HG02759 (cell line): ENCODE results near the gene ZNF511.
"Not testable (repeated sequence)": the region's sequence is repeated elsewhere in the genome, so short reads cannot be mapped to it uniquely, and the experiment has no call there.

Source experiments
- ATAC-seq: cut with Tn5 transposase; IDR thresholded peaks from one replicate; pipeline ENCODE4 v1.9.1; 2021; ENCODE audit warnings: mild to moderate bottlenecking, moderate library complexity; ENCODE audit not compliant: unreplicated experiment

The ZNF511 gene

DNA sequence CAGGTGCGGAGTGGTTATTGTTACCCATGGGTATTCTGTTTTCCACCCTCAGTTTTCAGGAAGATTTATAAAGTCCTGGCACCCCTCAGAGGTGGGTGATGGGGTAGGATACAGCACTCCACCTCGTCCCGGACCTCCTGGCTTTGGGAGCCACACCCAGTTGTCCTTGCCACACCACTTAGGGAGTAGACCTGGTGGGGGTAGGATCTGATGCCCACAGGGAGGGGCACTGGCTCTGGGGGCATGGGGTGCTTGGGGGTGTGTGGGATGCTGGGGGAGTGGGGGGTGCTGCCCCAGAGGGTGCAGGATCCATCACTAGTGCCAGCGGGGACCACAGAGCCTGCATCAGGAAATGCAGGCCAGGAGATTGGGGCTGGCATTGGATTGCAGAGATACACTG lies 4.5 kb downstream of the ZNF511 start:
- ATAC-seq = no peak

DNA sequence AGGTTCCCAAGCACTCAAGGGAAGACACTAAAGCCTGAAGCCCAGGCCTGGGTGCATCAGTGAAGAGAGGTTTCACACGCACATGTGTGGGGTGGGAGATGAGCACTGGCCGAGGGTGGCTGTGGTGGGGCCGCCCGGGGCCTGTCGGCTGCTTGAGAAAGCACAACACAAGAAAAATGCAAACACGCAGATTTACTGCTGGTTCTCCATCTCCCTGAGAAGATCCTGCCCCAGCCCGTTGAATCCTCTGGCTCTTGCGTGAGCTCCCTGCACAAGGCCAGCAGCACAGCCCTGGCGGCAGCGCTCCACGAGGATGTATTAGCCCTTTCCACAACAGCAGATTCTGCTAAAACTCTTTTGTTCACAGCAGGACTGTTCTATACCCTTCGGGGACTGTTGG lies 6.2 kb downstream of the ZNF511 start:
- ATAC-seq = no peak

DNA sequence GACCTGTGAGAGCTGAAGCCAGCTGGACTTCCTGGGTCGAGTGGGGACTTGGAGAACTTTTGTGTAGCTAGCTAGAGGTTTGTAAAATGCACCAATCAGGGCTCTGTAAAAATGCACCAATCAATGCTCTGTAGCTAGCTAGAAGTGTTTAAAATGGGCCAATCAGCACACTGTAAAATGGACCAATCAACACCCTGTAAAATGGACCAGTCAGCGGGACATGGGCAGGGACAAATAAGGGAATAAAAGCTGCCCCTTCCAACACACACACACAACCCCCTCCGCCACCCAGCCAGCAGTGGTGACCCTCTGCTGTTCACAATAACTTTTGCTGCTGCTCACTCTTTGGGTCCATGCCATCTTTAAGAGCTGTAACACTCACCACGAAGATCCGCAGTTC lies 7.1 kb downstream of the ZNF511 start:
- no peak for ATAC-seq

DNA sequence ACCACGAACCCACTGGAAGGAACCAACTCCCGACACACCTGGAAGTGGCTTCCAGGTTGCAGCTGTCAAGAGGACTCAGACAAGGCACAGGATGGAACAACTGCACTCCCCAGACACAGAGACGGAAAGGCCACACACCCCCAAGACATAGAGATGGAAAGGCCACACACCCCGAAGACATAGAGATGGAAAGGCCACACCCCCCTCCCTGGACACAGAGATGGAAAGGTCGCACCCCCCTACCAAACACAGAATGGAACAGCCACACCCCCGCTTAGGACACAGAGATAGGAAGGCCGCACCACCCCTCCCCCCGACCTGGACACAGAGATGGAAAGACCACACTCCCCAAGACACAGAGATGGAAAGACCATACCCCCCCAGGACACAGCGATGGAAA lies 7.6 kb downstream of the ZNF511 start:
- no peak for ATAC-seq

DNA sequence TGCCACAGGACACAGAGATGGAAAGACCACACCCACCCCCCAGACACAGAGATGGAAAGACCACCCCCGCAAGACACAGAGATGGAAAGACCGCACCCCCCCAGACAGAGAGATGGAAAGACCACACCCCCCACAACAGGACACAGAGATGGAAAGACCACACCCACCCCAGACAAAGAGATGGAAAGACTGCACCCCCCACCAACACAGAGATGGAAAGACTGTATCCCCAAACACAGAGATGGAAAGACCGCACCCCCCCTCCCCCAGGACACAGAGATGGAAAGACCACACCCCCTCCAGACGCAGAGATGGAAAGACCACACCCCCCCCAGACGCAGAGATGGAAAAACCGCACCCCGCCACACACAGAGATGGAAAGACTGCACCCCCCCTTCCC lies 8.0 kb downstream of the ZNF511 start:
- no peak for ATAC-seq

DNA sequence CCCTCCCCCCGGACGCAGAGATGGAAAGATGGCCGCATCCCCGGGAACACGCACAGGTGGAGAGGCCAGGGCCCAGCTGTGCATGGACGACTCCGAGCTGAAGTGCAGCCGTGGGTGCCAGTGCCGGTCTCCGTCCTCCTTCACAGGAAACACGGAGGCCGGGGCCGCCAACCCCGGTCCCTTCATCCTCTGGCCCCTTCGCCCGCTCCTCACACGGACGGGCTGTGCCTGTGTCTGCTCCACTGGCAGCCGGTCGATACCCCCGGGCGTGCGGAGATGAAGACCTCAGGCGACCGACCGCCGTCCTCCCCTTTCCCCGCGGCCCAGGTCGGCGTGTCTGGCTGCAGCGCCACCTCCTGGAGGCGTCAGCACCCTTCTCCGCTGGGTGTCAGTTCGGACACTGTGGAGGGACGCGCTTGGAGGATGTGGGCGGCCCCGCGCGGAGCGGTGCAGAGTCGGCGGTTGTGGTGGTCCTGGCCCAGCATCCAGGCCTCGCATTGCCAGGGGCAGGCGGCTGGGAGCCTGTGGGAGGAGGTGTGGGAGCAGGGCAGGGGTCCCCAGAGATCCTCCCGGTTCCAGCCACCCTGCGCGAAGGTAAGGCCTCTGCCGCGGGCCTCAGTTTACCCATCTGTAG lies 9.9 kb downstream of the ZNF511 start:
- peak; percentile 81 for ATAC-seq

DNA sequence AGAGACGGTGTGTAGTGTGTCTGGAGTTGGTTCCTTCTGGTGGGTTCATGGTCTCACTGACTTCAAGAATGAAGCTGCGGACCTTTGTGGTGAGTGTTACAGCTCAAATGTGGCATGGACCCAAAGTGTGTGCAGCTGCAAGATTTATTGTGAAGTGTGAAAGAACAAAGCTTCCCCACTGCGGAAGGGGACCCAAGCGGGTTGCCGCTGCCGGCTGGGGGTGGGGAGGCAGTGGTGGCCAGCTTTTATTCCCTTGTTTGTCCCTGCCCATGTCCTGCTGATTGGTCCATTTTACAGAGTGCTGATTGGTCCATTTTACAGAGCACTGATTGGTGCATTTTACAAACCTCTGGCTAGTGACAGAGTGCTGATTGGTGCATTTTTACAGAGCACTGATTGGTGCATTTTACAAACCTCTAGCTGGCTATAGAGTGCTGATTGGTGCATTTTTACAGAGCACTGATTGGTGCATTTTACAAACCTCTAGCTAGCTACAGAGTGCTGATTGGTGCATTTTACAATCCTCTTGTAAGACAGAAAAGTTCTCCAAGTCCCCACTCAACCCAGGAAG lies 12.2 kb downstream of the ZNF511 start:
- not testable (repeated sequence) for ATAC-seq

DNA sequence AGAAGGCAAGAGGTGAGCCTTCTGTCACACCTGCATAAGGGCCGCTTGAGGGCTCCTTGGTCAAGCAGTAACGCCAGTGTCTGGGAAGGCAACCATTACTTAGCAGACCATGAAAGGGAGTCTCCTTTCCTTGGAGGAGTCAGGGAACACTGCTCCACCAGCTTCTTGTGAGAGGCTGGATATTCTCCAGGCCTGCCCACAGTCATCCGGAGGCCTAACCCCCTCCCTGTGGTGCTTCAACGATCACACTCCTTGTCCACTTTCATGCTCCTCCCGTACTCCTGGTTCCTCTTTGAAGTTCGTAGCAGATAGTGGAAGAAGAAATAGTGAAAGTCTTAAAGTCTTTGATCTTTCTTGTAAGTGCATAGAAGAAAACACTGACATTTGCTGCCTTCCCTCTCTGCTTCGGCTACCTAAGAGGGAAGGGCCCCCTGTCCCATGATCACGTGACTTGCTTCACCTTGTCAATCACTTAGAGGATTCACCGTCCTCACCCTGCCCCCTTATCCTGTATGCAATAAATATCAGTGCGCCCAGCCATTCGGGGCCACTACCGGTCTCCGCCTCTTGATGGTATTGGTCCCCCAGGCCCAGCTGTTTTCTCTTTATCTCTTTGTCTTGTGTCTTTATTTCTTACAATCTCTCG lies 13.5 kb downstream of the ZNF511 start:
- ATAC-seq = not testable (repeated sequence)

DNA sequence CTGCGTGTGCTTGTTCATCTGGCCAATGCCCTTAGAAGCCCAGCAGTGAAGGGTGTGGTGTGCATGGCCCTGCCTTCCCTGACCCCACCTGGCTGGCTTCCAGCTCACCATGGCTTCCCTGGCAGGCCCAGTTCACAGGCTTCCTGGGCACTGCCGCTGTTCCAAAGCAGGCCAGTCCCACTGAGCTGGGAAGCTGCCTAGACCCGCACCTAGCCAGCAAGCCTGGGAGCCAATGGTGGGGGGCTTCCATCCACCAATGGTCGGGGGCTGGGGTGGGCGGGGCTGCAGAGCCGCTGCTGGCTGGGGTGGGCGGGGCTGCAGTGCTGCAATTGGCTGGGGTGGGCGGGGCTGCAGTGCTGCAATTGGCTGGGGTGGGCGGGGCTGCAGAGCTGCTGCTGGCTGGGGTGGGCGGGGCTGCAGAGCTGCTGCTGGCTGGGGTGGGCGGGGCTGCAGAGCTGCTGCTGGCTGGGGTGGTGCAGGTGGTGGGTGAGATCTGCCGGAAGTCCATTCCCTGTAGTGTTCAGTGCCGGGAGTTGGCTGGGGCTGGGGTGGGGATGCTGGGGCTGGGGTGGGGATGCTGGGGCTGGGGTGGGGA lies 15.6 kb downstream of the ZNF511 start:
- peak; percentile 67 for ATAC-seq

DNA sequence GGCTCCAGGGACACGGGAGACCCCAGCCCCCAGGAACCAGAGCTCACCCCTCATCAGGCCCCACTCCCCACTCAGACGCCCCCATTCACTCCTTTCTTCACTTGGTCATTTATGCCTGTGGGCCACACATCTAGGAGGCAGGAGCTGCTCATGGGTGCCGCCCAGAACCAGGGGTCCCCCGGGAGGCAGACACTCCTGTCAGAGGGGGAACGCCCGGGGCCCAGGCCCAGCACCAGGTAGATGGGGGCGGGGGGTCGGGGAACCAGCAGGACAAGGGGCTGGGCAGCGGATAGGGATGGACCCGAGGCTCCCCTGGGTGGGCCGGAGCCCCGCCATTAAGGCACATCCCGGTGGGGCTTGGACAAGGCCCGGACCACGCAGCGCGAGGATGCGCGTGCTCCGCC lies 16.1 kb downstream of the ZNF511 start:
- no peak for ATAC-seq

DNA sequence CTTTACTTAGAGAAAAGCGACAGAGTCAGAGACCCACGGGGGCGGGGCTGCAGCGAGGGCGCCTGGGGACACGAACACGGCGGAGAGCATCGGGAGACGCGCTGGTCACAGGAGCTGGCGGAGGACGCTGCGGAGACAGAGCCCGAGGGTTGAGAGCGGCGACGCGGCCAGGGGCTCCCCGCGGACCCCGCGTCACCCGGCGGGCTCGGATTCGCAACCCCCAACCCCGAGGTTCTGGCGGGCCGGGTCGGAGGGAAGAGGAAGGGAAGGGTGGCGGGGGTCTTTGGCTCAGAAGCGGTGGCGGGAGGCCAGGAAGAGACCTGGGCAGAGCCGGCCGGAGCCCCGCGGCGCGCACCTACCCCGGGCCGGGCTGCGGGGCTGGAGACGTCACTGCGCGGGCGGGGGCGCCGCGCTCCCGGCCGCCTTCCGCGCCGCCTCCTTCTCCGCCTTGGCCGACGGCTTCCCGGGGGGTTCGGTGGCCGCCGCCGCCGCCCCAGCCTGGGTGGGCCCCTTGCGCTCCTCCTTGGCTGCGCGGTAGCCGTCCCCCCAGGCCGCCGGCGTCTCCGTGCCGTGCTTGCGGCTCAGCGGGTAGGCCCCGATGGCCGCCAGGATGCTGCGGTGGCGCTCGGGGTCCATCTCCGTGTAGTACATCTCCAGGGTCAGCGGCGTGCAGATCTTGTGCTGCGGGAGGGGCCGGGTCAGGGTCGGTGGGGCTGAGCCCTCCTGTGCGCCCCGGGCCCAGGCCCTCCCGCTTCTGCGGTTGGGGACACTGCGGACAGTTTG lies 16.9 kb downstream of the ZNF511 start:
- no peak for ATAC-seq

DNA sequence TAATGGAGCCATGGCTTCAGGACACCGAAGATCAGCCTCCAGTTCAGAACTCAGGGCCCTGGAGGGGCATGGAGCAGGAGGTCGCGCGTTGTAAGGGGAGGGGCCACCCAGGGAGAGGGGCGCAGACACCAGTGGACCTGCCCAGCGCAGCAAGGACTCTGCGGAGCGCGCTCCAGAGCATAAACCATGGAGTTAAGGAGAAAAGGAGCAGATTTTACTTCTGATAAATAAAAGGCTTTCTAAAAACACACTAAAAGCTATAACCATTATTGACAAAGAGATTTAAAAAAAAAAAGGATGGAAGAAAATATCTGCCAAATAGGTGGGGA lies 17.5 kb downstream of the ZNF511 start:
- no peak for ATAC-seq

DNA sequence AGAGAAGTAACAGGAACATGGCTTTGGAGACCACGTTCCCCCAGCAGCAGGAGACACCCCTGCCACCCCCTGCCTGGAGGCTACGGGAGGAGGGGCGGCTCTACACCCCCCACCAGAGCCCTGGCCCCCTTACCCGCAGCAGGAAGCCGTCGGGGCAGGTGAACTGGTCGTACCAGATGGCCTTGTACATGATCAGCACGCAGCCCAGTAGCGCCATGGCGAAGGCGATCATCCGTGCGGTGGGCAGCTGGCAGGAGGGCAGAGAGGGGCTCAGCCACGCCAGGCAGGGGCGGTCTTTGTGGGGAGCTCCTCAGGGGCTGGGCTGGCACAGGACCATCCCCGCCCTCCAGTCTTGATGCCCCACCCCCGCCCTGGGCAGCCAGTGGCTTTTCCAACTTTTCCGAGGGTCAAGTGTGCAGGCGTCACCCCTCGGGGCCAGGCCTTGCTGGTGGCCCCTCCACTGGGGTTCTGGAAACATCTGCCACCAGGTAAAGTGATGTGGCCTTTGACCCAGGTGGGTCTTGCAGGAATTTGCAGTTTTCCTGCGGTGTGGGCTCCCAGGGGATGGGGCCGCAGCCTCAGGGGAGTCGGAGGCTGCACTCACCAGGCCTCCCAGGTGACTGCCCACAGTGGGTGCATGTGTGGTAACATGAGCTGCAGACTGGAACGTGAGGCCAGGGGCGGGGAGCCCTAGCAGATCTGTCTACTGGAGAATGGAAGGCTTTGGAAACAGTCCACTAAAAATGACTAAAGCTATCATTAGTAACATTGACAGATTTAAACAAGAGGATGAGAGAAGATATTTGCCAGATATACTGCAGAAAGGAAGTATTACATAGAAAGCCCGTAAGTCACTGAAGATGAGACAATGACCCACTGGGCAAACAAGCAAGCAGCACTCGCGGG lies 18.3 kb downstream of the ZNF511 start:
- no peak for ATAC-seq

DNA sequence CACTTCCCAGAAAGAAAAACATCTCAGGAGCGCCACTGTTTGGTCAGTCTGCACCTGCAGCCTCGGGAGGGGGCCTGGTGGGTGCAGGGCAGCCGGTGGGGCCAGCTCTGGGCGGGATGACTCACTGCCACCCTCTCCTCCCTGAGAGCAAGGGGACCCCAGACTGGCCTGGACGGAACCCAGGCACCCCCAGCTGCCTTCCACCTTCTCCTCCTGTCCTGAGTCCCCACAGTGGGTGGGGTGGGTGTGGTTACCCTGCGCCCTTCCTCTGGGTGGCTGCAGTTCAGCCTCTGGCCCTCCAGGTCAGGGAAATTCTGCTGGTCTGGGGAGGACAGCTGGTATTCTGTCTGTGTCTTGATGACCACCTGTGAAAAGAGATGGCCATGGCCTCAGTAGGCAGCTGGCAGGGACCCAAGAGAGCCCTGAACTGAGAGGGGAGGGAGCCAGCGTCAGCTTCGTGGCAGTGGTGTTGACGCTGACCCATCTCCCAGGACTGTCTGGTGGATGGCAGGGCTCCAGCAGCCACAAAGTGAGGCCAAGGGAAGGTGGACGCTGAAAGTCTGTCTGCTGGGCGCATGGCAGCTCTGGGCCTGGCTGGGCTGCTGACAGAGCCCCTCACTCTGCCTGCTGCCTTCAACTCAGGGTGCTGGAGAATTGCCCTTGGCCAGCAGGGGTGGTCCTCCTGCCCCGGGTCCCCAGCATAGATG lies 19.1 kb downstream of the ZNF511 start:
- no peak for ATAC-seq

DNA sequence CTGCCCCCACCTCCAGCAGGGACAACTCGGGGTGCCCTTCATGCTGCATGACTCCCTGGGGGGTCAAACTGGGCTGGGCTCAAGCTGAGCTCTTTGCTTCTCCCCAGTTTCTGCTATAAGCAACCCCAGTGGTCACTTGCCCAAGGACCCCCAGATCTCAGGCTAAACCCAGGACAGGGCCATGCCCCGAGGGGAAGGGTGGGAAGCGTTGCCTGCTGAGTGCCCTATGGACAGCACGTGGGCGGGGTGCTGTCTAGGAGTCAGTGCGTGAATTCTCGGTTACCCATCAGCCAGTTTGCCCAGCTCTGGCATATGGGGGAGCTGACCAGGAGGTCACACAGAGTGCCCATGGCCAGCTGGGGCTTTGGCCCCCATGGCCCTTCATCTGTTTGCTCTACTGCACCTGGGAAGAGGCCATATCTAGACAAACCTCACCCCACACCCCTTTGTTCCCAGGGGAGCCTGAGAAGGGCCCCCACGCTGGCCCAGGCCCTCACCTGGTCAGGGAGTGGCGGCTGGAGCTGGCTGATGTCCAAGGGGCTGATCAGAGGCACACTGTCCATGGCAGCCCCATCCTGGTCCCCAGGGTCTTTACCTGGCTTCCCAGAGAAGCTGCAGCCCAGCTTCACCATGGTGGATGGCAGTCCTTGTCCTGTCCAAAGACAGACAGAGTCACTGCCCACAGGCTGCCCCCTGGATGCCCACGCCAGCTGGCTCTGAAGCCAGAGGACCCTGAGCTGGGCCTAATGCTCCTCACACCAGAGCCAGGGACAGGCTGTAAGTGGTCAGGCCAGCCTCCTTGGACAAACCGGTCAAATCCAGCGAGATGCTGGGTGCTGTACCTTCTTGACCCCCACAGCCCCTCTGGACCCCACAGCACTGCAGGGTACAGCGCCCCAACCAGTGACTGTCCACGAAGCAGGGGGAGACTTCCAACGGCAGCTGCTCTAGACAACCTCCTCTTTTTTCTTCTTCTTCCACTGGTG lies 19.9 kb downstream of the ZNF511 start:
- no peak for ATAC-seq

DNA sequence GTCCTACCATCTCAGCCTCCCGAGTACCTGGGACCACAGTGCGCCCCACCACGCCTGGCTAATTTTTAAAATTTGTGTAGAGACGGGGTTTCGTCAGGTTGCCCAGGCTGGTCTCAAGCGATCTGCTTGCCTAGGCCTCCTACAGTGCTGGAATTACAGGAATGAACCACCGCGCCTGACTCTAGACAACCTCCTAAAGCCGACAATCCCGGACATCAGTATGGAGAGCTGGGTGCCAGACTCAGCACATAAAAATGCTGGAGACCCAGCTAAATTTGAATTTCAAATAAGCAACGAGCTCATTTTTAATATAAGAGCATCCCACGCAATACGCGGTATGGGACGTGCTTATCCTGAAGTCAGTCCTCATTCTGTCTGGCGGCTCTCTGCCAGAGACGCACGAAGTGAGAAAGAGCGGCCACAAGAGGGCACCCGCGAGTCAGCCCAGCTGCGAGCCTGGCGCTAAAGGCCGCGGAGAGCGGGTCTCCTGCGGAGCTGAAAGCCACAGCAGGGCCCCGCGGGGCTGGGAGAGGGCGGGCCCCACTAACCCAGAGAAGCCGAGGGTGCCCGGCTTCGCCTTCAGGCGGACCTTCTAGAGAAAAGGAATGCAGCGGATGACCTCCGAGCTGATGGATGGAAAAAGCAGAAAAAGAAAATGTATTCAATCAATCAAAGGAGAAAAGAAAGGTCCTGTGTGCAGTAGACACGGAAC lies 20.9 kb downstream of the ZNF511 start:
- ATAC-seq = peak; percentile 91

DNA sequence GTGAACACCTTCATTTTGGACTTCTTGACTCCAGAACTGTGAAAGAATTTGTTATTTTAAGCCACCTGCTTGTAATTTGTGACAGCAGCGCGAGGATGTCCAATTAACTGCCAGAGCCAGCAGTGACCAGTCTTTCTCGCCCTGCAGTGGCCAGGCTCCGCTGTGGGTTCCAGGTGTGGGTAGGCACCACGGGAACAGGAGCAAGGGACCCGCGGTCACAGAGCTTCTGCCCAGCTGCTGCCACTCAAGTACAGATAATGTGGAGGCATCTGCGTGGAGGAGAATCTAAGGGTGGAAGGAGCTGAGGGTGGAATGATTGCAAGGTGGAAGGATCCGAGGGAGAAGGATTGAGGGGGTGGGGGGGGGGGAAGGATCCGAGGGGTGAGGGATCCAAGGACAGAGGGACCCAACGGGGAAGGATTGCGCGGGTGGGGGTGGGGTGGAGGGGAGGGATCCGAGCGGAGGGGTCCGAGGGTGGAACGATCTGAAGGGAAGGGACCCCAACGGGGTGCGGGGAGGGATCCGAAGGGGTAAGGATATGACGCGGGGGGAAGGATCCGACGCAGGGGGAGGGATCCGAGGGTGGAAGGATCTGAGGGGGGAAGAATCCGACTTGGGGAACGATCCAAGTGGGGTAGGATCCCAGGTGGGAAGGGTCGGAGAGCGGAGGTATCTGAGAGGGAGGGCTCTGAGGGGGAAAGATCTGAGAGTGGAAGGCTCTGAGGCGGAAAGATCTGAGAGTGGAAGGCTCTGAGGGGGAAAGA lies 24.4 kb downstream of the ZNF511 start:
- ATAC-seq = no peak
